HG03045 (cell line): ENCODE data around the gene MUCL1.

ENCODE experiments used
- ATAC-seq: cut with Tn5 transposase; IDR thresholded peaks from one replicate; pipeline ENCODE4 v1.9.1; 2021; ENCODE audit warnings: mild to moderate bottlenecking, moderate library complexity; ENCODE audit not compliant: unreplicated experiment

Gene MUCL1

DNA sequence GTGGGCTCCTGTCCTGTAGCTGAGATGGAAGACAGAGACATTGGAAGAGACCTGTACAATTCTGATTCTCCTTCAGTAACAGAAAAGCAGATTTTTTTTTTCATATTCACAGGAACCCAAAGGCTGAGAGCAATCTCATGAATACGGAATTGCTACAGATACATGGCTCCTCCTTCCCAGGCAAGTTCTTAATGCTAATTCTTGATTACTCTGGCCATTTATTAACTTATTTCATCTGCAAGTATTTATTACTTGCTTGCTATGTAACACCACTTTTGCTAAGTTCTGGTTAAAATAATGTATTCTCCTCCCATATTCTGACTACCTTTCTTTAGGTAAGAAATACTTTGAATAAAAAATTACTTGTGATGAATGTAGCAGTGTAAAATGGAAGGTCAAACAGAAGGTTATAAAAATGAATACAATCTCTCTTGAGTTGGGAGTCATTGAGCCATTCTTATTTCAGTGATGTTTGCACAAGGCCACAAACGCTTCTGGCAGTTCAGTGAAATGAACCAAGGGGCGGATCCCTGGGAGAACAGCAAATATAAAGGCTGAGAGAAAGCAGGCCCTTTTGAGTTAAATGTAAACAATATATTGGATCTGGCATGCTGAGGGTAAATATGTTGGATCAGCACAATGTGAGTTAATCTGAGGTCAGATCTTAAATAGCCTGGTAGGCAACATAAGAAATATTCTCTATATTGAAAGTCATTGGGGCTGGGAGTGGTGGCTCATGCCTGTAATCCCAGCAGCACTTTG, 37.6 kb downstream of the MUCL1 start:
- no peak for ATAC-seq
